Left kidney (tissue), 2 donors: Measurements from ENCODE around the gene NBPF3. TPM values are rescaled to one million over a fixed set of nuclear protein-coding genes. Genes with fewer than 3 reads are reported as not detected.
"Not testable (repeated sequence)": the region's sequence is repeated elsewhere in the genome, so short reads cannot be mapped to it uniquely, and the experiment has no call there.

Source experiments
- DNase-seq: peaks from one replicate; pipeline ENCODE4 v3.0.0-alpha.2; 2013
- polyA plus RNA-seq: library from polyadenylated mRNA; unstranded; fragments of 120-200 nt; gene quantifications from one replicate; pipeline ENCODE4 v1.2.1, GENCODE V29; 2013; ENCODE audit not compliant: insufficient read length

The NBPF3 gene
- polyA plus RNA-seq, 1 donor = 16.8 TPM

GRCh38 chr1:21518774-21519455, 79.0 kb downstream of the NBPF3 start:
- DNase-seq = no peak

DNA sequence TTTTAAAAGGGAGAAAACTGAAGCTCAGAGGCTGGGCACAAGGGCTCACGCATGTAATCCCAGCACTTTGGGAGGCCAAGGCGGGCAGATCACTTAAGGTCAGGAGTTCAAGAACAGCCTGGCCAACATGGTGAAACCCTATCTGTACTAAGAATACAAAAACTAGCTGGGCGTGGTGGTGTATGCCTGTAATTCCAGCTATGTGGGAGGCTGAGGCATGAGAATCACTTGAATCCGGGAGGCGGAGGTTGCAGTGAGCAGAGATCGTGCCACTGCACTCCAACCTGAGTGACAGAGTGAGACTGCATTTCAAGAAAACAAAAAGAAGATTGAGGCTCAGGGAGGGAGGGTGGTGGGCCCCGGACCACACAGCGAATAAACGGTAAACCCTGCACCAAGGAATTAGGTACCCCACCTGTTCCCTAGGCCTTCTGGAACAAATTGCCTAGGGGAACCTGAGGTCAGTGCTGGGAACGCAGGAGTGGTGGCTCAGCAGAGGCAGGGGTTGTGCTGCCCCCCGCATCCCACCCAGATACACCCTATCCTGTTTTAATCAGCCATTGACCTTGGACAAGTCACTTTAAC, 79.6 kb downstream of the NBPF3 start:
- not testable (repeated sequence) for DNase-seq

DNA sequence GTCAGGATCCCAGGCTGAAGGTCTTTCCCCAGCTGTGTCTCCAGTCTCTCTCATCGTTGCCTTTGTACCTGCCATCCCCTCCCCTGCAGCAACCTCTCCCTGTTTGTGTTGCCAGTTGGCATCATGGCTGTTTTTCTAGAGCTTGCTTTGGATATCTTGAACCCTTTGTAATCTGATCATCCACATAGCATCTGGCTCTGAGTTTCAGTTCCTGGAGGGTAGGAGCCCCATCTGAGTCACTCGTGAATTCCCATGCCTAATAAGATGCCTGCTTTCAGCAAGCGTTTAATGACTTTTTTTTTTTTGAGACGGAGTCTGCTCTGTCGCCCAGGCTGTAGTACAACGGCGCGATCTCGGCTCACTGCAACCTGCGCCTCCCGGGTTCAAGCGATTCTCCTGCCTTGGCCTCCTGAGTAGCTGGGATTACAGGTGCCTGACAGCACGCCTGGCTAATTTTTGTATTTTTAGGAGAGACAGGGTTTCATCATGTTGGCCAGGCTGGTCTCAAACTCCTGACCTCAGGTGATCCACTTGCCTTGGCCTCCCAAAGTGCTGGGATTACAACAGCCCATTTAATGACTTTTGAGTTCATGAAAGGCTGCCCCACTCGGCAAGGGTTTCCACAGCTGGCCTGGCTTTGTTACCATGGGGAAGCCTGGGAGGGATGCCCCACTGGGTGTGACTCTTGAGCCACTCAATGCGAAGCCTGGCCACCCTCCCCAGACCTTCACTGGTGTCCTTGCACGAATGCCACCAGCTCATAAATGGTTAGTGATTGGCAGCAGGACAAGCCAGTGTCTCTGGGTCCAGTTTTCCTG, 81.2 kb downstream of the NBPF3 start:
- no peak for DNase-seq

- DNase-seq = no peak
Observed at GRCh38 chr1:21521717-21522060, 81.8 kb downstream of the NBPF3 start.

- no peak for DNase-seq
Observed at GRCh38 chr1:21522525-21523038, 82.6 kb downstream of the NBPF3 start.

DNA sequence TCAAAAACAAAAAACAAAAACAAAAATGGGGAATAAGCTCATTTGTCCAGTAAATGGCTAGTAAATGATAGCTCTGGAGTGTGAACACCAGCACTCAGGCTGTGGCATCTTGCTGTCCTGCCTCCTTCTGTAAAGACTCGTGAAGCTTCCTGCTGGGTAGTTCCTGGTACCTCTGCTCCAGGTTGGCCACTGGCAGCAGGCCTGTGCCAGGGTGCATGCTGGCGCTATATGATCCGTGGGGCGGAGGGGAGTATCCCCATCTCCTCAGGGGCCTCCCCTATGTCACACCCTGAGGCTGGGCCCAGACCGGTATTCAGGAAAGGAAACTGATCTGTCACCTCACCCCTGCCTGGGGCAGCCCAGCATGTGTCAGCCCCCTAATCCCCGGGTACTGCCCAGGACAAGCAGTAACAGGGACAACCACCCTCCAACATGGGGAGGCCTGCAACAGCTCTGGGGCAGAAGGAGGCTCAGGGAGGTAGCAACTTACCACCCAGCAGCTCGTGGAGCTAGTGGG, 83.4 kb downstream of the NBPF3 start:
- DNase-seq = no peak

- DNase-seq = no peak
Observed at GRCh38 chr1:21524220-21524619, 84.3 kb downstream of the NBPF3 start.

GRCh38 chr1:21524686-21525339, 84.9 kb downstream of the NBPF3 start:
- no peak for DNase-seq

- DNase-seq = no peak
Observed at GRCh38 chr1:21525340-21525717, 85.4 kb downstream of the NBPF3 start.

DNA sequence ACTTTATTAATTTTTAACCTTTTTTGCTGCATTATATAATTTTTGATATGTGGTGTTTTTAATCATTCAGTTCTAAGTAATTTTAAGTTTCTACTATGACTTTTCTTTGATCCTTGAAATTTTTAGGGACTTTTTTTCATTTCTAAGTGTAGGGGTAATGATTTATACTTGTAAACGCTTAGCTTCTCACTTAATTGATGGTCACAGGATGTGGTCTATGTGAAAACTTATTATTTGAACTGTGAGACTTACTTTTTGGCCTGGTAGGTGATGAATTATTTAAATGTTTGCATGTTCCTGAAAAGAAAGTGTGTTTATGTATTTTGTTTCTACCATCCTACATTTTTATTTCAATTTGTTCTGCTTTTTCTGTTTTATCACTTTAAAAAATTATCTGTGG, 86.5 kb downstream of the NBPF3 start:
- no peak for DNase-seq

DNA sequence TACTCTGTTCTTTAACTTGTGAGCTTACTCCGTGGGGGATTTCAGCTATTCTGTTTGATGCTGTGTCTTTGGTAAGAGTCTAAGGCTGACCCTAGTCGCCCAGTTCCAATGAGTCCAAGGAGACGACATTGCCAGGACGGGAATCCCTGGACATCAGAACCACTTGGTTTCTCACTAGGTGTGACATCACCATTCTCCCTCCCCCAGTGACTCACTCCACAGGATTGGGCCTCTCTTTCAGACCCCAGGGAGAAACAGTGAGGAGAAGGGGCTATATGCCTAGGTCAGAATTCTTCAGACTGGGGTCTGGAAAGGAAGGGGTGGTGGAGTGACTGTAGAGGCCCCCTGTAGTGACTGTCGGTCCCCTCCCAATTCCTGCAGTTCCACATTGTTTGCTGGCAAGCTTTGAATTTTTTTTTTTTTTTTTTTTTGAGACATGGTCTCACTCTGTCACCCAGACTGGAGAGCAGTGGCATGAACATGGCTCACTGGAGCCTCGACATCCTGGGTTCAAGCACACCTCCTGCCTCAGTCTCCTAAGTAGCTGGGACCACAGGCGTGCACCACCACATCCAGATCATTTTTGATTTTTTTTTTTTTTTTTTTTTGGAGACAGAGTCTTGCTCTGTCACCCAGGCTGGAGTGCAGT, 90.6 kb downstream of the NBPF3 start:
- no peak for DNase-seq

DNA sequence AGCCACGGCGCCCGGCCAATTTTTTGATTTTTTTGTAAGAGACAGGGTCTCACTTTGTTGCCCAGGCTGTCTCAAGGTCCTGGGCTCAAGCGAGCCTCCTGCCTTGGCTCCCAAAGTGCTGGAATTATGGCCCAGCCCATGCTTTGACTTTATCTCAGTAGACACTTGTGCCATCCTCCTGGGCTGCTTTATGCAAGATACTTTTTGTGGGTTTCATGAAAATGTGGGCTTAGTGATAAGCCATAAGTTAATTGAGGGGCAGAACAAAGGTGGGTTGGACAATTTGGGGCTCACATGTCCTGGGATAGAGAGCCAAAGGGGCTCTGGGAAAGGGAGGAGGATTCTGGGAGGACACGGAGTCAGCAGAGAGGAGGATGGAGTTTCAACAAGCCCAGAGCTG, 91.3 kb downstream of the NBPF3 start:
- DNase-seq = no peak

GRCh38 chr1:21532496-21532895, 92.6 kb downstream of the NBPF3 start:
- no peak for DNase-seq

- no peak for DNase-seq
Observed at GRCh38 chr1:21532992-21533534, 93.1 kb downstream of the NBPF3 start.

GRCh38 chr1:21534146-21534545, 94.2 kb downstream of the NBPF3 start:
- DNase-seq = no peak

Other genes with a start within 250 kb of the NBPF3 start
- 46.0 TPM for gene ECE1, start 149.7 kb upstream of the NBPF3 start, polyA plus RNA-seq
- 40.2 TPM for gene ALPL, start 69.3 kb downstream of the NBPF3 start, polyA plus RNA-seq
- gene RAP1GAP, start 229.2 kb downstream of the NBPF3 start, polyA plus RNA-seq = 20.2 TPM